HEK293 (cell line): ENCODE data around the gene KIAA1614.

Experiments used
- CTCF ChIA-PET: fragments of 350-600 bp; formaldehyde crosslinking; extraction: SDS; loops from one replicate; lab custom pipeline; 2021; ENCODE audit warnings: antibody characterized with exemption; lab: Yijun Ruan, JAX
- POLR2A ChIA-PET: fragments of 300-600 bp; formaldehyde crosslinking; extraction: SDS; loops from one replicate; lab custom pipeline; 2020; ENCODE audit warnings: antibody characterized with exemption, inconsistent platforms; lab: Yijun Ruan, JAX
- H3K27ac ChIP-seq: fragments of 200-500 bp; sonication (Bioruptor generic); 2 replicates; pipeline ENCODE4 v1.5.1; 2014; ENCODE audit warnings: low read depth, low read length, control low read depth, inconsistent platforms; ENCODE audit errors: extremely low read depth
- H3K36me3 ChIP-seq, 2 experiments: fragments of 200-500 bp in 1 of 2; sonication (Bioruptor generic) in 1 of 2; 1 replicate in 1 of 2; 2 replicates in 1 of 2; pipeline ENCODE4 v1.5.1; 2014 to 2017; ENCODE audit warnings: inconsistent platforms in 2 of 2, low read length in 2 of 2; ENCODE audit not compliant: control insufficient read depth in 2 of 2, insufficient read depth in 1 of 2
- H3K4me1 ChIP-seq: fragments of 200-500 bp; sonication (Bioruptor generic); 2 replicates; pipeline ENCODE4 v1.5.1; 2014; ENCODE audit warnings: mild to moderate bottlenecking, low read length, inconsistent platforms; ENCODE audit not compliant: control insufficient read depth, insufficient read depth
- H3K4me3 ChIP-seq: 2 replicates; pipeline ENCODE4 v1.5.1; 2011; ENCODE audit warnings: low read depth, mild to moderate bottlenecking, control low read depth, low read length, moderate library complexity
- H3K9me3 ChIP-seq: fragments of 200-500 bp; sonication (Bioruptor generic); 2 replicates; pipeline ENCODE4 v1.5.1; 2014; ENCODE audit warnings: low read depth, low read length, inconsistent platforms; ENCODE audit not compliant: control insufficient read depth, insufficient read depth
- AEBP2 ChIP-seq: fragments of 450-650 bp; formaldehyde crosslinking; IDR thresholded peaks from 2 replicates; pipeline ENCODE4 v1.5.1; 2016; ENCODE audit warnings: missing biosample characterization, missing genetic modification characterization, borderline replicate concordance
- ELK4 ChIP-seq: IDR thresholded peaks from 2 replicates; pipeline ENCODE4 v1.6.1; 2011; ENCODE audit warnings: mild to moderate bottlenecking, low read depth, low read length, borderline replicate concordance
- SALL2 ChIP-seq: fragments of 450-650 bp; formaldehyde crosslinking; IDR thresholded peaks from 2 replicates; pipeline ENCODE4 v1.5.0; 2017; ENCODE audit warnings: missing biosample characterization, mild to moderate bottlenecking, missing genetic modification characterization, borderline replicate concordance
- ZNF121 ChIP-seq: fragments of 450-650 bp; formaldehyde crosslinking; IDR thresholded peaks from 2 replicates; pipeline ENCODE4 v1.5.1; 2016; ENCODE audit warnings: missing biosample characterization, missing genetic modification characterization
- ZNF132 ChIP-seq: fragments of 450-650 bp; formaldehyde crosslinking; IDR thresholded peaks from 2 replicates; pipeline ENCODE4 v1.5.1; 2017; ENCODE audit warnings: missing biosample characterization, missing genetic modification characterization, borderline replicate concordance
- ZNF248 ChIP-seq: fragments of 450-650 bp; formaldehyde crosslinking; IDR thresholded peaks from 2 replicates; pipeline ENCODE4 v1.5.1; 2017; ENCODE audit warnings: missing biosample characterization, missing genetic modification characterization
- ZNF391 ChIP-seq: fragments of 450-650 bp; formaldehyde crosslinking; IDR thresholded peaks from 2 replicates; pipeline ENCODE4 v1.5.1; 2016; ENCODE audit warnings: low read depth, missing biosample characterization, missing genetic modification characterization, borderline replicate concordance
- ZNF423 ChIP-seq: fragments of 450-650 bp; formaldehyde crosslinking; IDR thresholded peaks from 2 replicates; pipeline ENCODE4 v1.5.1; 2016; ENCODE audit warnings: missing biosample characterization, missing genetic modification characterization
- ZNF488 ChIP-seq: fragments of 450-650 bp; formaldehyde crosslinking; IDR thresholded peaks from 2 replicates; pipeline ENCODE4 v1.5.1; 2016; ENCODE audit warnings: missing biosample characterization, missing genetic modification characterization
- ZNF510 ChIP-seq: fragments of 450-650 bp; formaldehyde crosslinking; IDR thresholded peaks from 2 replicates; pipeline ENCODE4 v1.5.1; 2018; ENCODE audit warnings: mild to moderate bottlenecking, missing genetic modification characterization, missing biosample characterization; ENCODE audit not compliant: insufficient replicate concordance
- ZNF518A ChIP-seq: fragments of 450-650 bp; formaldehyde crosslinking; conservative IDR thresholded peaks from 2 replicates; pipeline ENCODE4 v1.5.1; 2016; ENCODE audit warnings: low read depth, missing biosample characterization, missing genetic modification characterization
- ZNF560 ChIP-seq: fragments of 450-650 bp; formaldehyde crosslinking; IDR thresholded peaks from 2 replicates; pipeline ENCODE4 v1.5.1; 2017; ENCODE audit warnings: missing biosample characterization, missing genetic modification characterization, borderline replicate concordance
- ZNF561 ChIP-seq: fragments of 450-650 bp; IDR thresholded peaks from 2 replicates; pipeline ENCODE4 v1.5.1; 2018; ENCODE audit warnings: missing biosample characterization, missing genetic modification characterization, borderline replicate concordance
- ZNF600 ChIP-seq: fragments of 450-650 bp; formaldehyde crosslinking; IDR thresholded peaks from 2 replicates; pipeline ENCODE4 v1.5.1; 2016; ENCODE audit warnings: missing biosample characterization, missing genetic modification characterization
- ZNF639 ChIP-seq: fragments of 450-650 bp; formaldehyde crosslinking; IDR thresholded peaks from 2 replicates; pipeline ENCODE4 v1.5.1; 2016; ENCODE audit warnings: missing biosample characterization, missing genetic modification characterization
- ZNF701 ChIP-seq: fragments of 450-650 bp; formaldehyde crosslinking; IDR thresholded peaks from 2 replicates; pipeline ENCODE4 v1.5.1; 2016; ENCODE audit warnings: missing biosample characterization, missing genetic modification characterization
- ZNF830 ChIP-seq: fragments of 450-650 bp; IDR thresholded peaks from 2 replicates; pipeline ENCODE4 v1.5.0; 2018; ENCODE audit warnings: missing biosample characterization, missing genetic modification characterization, low read depth, mild to moderate bottlenecking, moderate library complexity
- ZNF843 ChIP-seq: fragments of 450-650 bp; formaldehyde crosslinking; IDR thresholded peaks from 2 replicates; pipeline ENCODE4 v1.5.1; 2016; ENCODE audit warnings: missing biosample characterization, missing genetic modification characterization

Gene KIAA1614

GRCh38 chr1:180929389-180929788 is 16.7 kb downstream of the KIAA1614 start:
- H3K36me3 ChIP-seq = no peaks in the 10 kb centered on the region
- TF ChIP-seq ZNF600 (tag by site-specific recombination) (no peak), AEBP2 (tag by site-specific recombination) (no peak), ZNF843 (tag by site-specific recombination) (no peak), ZNF518A (no peak), SALL2 (no peak), ZNF132 (no peak), ZNF121 (no peak), ZNF701 (tag by site-specific recombination) (no peak), ELK4 (no peak), ZNF830 (tag by site-specific recombination) (no peak), ZNF248 (tag by site-specific recombination) (no peak), ZNF639 (tag by site-specific recombination) (no peak), ZNF560 (no peak)
- H3K27ac ChIP-seq = no peak overlapping the region
- CTCF ChIA-PET = no interaction called here
- no peaks in the 10 kb centered on the region for H3K9me3 ChIP-seq
- POLR2A ChIA-PET = no interaction called here
- no peak overlapping the region for H3K4me3 ChIP-seq
- no peaks in the 10 kb centered on the region; the same call in 1 of the 2 replicates for H3K4me1 ChIP-seq

GRCh38 chr1:180930687-180931086 is 18.0 kb downstream of the KIAA1614 start:
- no peak overlapping the region for H3K27ac ChIP-seq
- TF ChIP-seq ZNF391 (tag by site-specific recombination) (no peak), ZNF510 (tag by site-specific recombination) (no peak), ZNF843 (tag by site-specific recombination) (no peak), ZNF488 (tag by site-specific recombination) (no peak), ELK4 (no peak), ZNF423 (no peak), ZNF561 (tag by site-specific recombination) (no peak), ZNF560 (no peak)
- ChIA-PET POLR2A (no interaction called here), CTCF (interaction anchor here (0.7 kb wide), 1 partner anchor 743 kb away, joined by 4 read pairs; no protein-coding TSS in a partner anchor)
- no peak overlapping the region for H3K4me3 ChIP-seq
- H3K9me3 ChIP-seq = no peaks in the 10 kb centered on the region
- H3K36me3 ChIP-seq = no peaks in the 10 kb centered on the region
- no peaks in the 10 kb centered on the region; the same call in 1 of the 2 replicates for H3K4me1 ChIP-seq
